ENCODE measurements around the gene FCRL1.

The FCRL1 gene

GRCh38 chr1:157819896-157820295, at the start of gene FCRL1:
Gene FCRL1 (minus strand): TSS chr1:157820120. CDS start chr1:157820037, 83 bp downstream.
- peak; percentile 46 to 67 for DNase-seq

GRCh38 chr1:157868654-157869053, 48.7 kb upstream of the FCRL1 start:
- no peak for DNase-seq

- DNase-seq: no peak
These were observed 42.5 kb upstream of the FCRL1 start for GRCh38 chr1:157862114-157863070.

- DNase-seq: no peak
These were observed 36.6 kb upstream of the FCRL1 start for GRCh38 chr1:157856538-157856937.

GRCh38 chr1:157852476-157852875, 32.6 kb upstream of the FCRL1 start:
- no peak for DNase-seq

GRCh38 chr1:157849229-157849875, 29.4 kb upstream of the FCRL1 start:
- DNase-seq: peak; percentile 9 to 28

GRCh38 chr1:157844089-157844830, 24.3 kb upstream of the FCRL1 start:
- no peak for DNase-seq

- DNase-seq: no peak
These were observed 23.0 kb upstream of the FCRL1 start for GRCh38 chr1:157842939-157843338.

GRCh38 chr1:157841708-157842107, 21.8 kb upstream of the FCRL1 start, which contains the start of gene CD5L:
Gene CD5L (minus strand): TSS chr1:157841808. CDS start chr1:157841701, 107 bp downstream.
- DNase-seq: no peak

GRCh38 chr1:157838966-157839365, 19.0 kb upstream of the FCRL1 start:
- DNase-seq: no peak

- no peak for DNase-seq
These were observed 14.5 kb upstream of the FCRL1 start for GRCh38 chr1:157834430-157834829.

- no peak for DNase-seq
These were observed 13.2 kb upstream of the FCRL1 start for GRCh38 chr1:157833145-157833544.

- peak; percentile 28 to 46 for DNase-seq
These were observed 12.2 kb upstream of the FCRL1 start for GRCh38 chr1:157831968-157832626.

GRCh38 chr1:157830887-157831286, 11.0 kb upstream of the FCRL1 start:
- DNase-seq: no peak

- no peak for DNase-seq
These were observed 9.8 kb upstream of the FCRL1 start for GRCh38 chr1:157829711-157830110.

GRCh38 chr1:157829210-157829609, 9.3 kb upstream of the FCRL1 start:
- DNase-seq: no peak

- DNase-seq: no peak
These were observed 379 bp upstream of the FCRL1 start for GRCh38 chr1:157820299-157820698.

- DNase-seq: no peak
These were observed 705 bp downstream of the FCRL1 start for GRCh38 chr1:157819215-157819614.

- no peak for DNase-seq
These were observed 6.7 kb downstream of the FCRL1 start for GRCh38 chr1:157813269-157813668.

- no peak for DNase-seq
These were observed 13.3 kb downstream of the FCRL1 start for GRCh38 chr1:157806431-157807149.

GRCh38 chr1:157803851-157804250, 16.1 kb downstream of the FCRL1 start:
- DNase-seq: no peak

- no peak for DNase-seq
These were observed 19.9 kb downstream of the FCRL1 start for GRCh38 chr1:157799996-157800395.

All from AML-193 (cell line).